HUDEP-2 (cell line): ENCODE measurements around the gene HGFAC.
"Not testable (repeated sequence)": the region's sequence is repeated elsewhere in the genome, so short reads cannot be mapped to it uniquely, and the experiment has no call there.

Experiments used
- DNase-seq, 76 experiments: peaks; one replicate each; lab custom pipeline; 2025; ENCODE audit not compliant: unreplicated experiment in 76 of 76; lab: John Stamatoyannopoulos, UW

HGFAC gene

GRCh38 chr4:3459156-3459555 is 17.4 kb downstream of the HGFAC start:
- DNase-seq = not testable (repeated sequence)

GRCh38 chr4:3460926-3461325 is 19.2 kb downstream of the HGFAC start:
- DNase-seq = no peak

- no peak for DNase-seq
Measured at GRCh38 chr4:3461515-3462291, 19.9 kb downstream of the HGFAC start.

- DNase-seq = no peak
Measured at GRCh38 chr4:3462321-3462789, 20.6 kb downstream of the HGFAC start.

GRCh38 chr4:3462790-3463415 is 21.1 kb downstream of the HGFAC start, which contains the start of gene DOK7:
Gene DOK7 (plus strand): TSS chr4:3463306. CDS start chr4:3463376, 70 bp downstream.
- DNase-seq = peak in 2 of 76 experiments; percentile 7 to 16

- DNase-seq = no peak
Measured at GRCh38 chr4:3463556-3464348, 22.0 kb downstream of the HGFAC start.

- DNase-seq = no peak
Measured at GRCh38 chr4:3464349-3464905, 22.7 kb downstream of the HGFAC start.

- DNase-seq = no peak
Measured at GRCh38 chr4:3464911-3465697, 23.3 kb downstream of the HGFAC start.

- DNase-seq = no peak
Measured at GRCh38 chr4:3465698-3466671, 24.2 kb downstream of the HGFAC start.

- no peak for DNase-seq
Measured at GRCh38 chr4:3466691-3467600, 25.2 kb downstream of the HGFAC start.

GRCh38 chr4:3467601-3468031 is 25.8 kb downstream of the HGFAC start:
- no peak for DNase-seq

- DNase-seq = no peak
Measured at GRCh38 chr4:3468154-3468553, 26.4 kb downstream of the HGFAC start.

GRCh38 chr4:3468804-3469203 is 27.0 kb downstream of the HGFAC start:
- DNase-seq = no peak

- no peak for DNase-seq
Measured at GRCh38 chr4:3469386-3470243, 27.8 kb downstream of the HGFAC start.

GRCh38 chr4:3470244-3471097 is 28.7 kb downstream of the HGFAC start:
- no peak for DNase-seq

- no peak for DNase-seq
Measured at GRCh38 chr4:3471098-3471760, 29.5 kb downstream of the HGFAC start.
